WI38 (cell line): ENCODE measurements around the gene PRDX1.
"Not testable (repeated sequence)": the region's sequence is repeated elsewhere in the genome, so short reads cannot be mapped to it uniquely, and the experiment has no call there.

Experiments used
- H3K4me3 ChIP-seq: 2 replicates; pipeline ENCODE4 v1.5.1; 2011; ENCODE audit warnings: low read depth, mild to moderate bottlenecking, control low read depth, low read length
- CTCF ChIP-seq: IDR thresholded peaks from 2 replicates; pipeline ENCODE4 v1.5.1; 2012; ENCODE audit warnings: low read depth, mild to moderate bottlenecking, control low read depth, low read length

Gene PRDX1

DNA sequence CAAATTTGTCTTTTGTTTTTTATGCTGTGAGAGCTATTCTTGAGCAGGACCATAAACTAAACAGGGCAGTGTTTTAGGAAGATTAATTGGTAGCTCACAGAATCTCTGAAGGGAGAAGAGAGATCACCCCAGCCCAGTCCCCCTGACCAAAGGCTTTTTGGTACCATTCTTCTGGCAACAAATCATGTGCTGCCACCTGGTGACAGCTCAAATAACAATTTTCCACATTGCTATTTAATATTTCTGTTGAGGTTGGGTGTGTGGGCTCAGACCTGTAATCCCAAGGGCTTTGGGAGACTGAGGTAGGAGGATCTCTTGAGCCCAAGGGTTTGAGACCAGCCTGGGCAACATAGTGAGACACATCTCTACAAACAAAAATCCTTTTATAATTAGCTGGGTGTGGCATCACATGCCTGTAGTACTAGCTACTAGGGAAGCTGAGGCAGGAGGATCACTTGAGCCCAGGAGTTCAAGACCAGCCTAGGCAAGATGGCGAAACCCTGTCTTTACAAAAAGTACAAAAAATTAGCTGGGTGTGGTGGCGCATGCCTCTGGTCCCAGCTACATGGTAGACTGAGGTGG is 28.5 kb downstream of the PRDX1 start:
- no peak overlapping the region for H3K4me3 ChIP-seq
- TF ChIP-seq CTCF: no peak; the same call in 1 of the 2 replicates

DNA sequence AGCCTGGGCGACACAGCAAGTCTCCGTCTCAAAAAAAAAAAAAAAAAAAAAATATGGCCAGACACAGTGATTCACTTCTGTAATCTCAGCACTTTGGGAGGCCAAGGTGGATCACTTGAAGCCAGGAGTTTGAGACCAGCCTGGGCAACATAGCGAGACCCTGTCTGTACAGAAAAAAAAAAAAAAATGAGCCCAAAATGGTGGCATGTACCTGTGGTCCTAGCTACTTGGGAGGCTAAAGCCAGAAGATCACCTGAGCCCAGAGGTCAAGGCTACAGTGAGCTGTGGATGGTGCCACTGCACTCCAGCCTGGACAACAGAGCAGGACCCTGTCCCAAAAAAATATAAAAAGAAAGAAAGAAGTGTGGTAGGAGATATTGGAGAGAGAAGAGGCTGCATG is 29.0 kb downstream of the PRDX1 start:
- no peak for TF ChIP-seq CTCF
- H3K4me3 ChIP-seq: no peak overlapping the region

- no peak for TF ChIP-seq CTCF
Observed at GRCh38 chr1:45491487-45492260, 30.0 kb downstream of the PRDX1 start.

GRCh38 chr1:45490626-45491486 is 30.8 kb downstream of the PRDX1 start, which contains the start of gene TESK2:
Gene TESK2 (minus strand): TSS chr1:45491163. CDS start chr1:45457785, 33,378 bp downstream.
- peak within 1 kb of the TSS; percentile 80 for H3K4me3 ChIP-seq
- TF ChIP-seq CTCF: no peak

More at GRCh38 chr1:45491487-45492260, 30.0 kb downstream of the PRDX1 start:
- H3K4me3 ChIP-seq: peak overlapping the region; percentile 80

DNA sequence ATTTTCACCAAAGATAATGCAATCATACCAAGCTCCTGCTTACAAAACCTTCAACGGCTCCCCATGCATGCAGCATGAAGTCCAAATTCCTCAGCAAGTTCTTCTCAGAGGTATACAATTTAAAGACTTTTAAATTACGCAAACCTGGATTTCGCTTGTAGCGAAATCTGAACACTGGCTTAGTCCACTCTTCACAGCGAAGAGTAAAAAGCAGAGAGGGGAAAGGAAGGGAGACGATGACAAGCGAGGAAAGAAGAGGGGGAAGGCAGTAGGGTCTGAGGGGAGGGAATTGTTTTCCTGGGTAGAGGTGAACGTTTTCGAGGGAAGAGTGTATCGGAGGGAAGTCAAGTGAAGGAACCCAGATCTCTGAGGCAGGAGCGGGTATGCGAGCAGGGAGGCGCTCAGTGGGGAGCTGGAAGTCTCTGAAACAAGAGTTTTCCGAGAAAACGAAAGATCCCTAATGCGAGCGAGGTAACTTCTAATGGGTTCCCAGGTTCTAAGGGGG is 31.5 kb downstream of the PRDX1 start:
- TF ChIP-seq CTCF: no peak
- H3K4me3 ChIP-seq: peak overlapping the region; percentile 80

DNA sequence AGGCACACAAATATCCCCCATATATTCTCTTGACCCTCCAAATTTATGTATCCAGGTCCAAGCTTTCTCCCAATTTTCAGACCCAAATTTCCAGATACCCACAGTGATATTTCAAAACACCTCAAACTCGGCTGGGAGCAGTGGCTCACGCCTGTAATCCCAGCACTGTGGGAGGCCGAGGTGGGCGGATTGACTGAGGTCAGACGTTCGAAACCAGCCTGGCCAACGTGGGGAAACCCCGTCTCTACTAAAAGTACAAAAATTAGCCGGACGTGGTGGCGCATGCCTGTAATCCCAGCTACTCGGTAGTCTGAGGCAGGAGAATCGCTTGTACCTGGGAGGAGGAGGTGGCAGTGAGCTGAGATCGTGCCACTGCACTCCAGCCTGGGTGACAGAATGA is 32.3 kb downstream of the PRDX1 start:
- H3K4me3 ChIP-seq: not testable (repeated sequence)

- TF ChIP-seq CTCF: no peak
- no peak overlapping the region for H3K4me3 ChIP-seq
Observed at GRCh38 chr1:45488666-45489377, 32.9 kb downstream of the PRDX1 start.
